GM12891 (cell line): ENCODE data around the gene HYLS1.

Experiments used
- POLR2A ChIP-seq: IDR thresholded peaks from 2 replicates; pipeline ENCODE4 v1.6.1; 2011; ENCODE audit warnings: low read depth, low read length, control low read depth
- TAF1 ChIP-seq: IDR thresholded peaks from 2 replicates; pipeline ENCODE4 v1.6.1; 2011; ENCODE audit warnings: low read depth, low read length, control low read depth

GRCh38 chr11:125892071-125892470 lies 4.6 kb downstream of the HYLS1 start:
- TF ChIP-seq POLR2A (no peak), TAF1 (no peak)
